OCI-LY1 (cell line): ENCODE measurements around the gene TENT4A.

Experiments
- H2AFZ ChIP-seq: fragments of 200-600 bp; sonication (generic), shearing (Covaris generic); 2 replicates; pipeline ENCODE4 v1.6.0; 2014; ENCODE audit warnings: antibody characterized with exemption, mild to moderate bottlenecking, low read length
- H3F3A ChIP-seq: fragments of 200-600 bp; sonication (generic), shearing (Covaris generic); 2 replicates; pipeline ENCODE4 v1.6.0; 2014; ENCODE audit warnings: mild to moderate bottlenecking, antibody characterized with exemption, low read length, moderate library complexity; ENCODE audit not compliant: insufficient read depth
- H3K27ac ChIP-seq: fragments of 200-600 bp; sonication (generic); 2 replicates; pipeline ENCODE4 v1.5.1; 2014; ENCODE audit warnings: low read length, mixed run types, mild to moderate bottlenecking, low read depth; ENCODE audit not compliant: poor library complexity, severe bottlenecking
- H3K27me3 ChIP-seq: fragments of 200-600 bp; sonication (generic); 2 replicates; pipeline ENCODE4 v1.6.0; 2014; ENCODE audit warnings: antibody characterized with exemption, mild to moderate bottlenecking, low read length, moderate library complexity; ENCODE audit not compliant: insufficient read depth
- H3K36me3 ChIP-seq: fragments of 200-600 bp; sonication (generic); 2 replicates; pipeline ENCODE4 v1.6.1; 2014; ENCODE audit warnings: mild to moderate bottlenecking, antibody characterized with exemption, low read length, moderate library complexity, mixed read lengths; ENCODE audit not compliant: insufficient read depth
- H3K4me1 ChIP-seq: fragments of 200-600 bp; sonication (generic); 2 replicates; pipeline ENCODE4 v1.5.1; 2014; ENCODE audit warnings: mild to moderate bottlenecking, low read length, moderate library complexity; ENCODE audit not compliant: insufficient read depth, severe bottlenecking
- H3K4me2 ChIP-seq: fragments of 200-600 bp; sonication (generic), shearing (Covaris generic); 2 replicates; pipeline ENCODE4 v1.6.1; 2014; ENCODE audit warnings: low read length
- H3K4me3 ChIP-seq: fragments of 200-600 bp; sonication (generic); 2 replicates; pipeline ENCODE4 v1.5.1; 2014; ENCODE audit warnings: low read length, low read depth, mild to moderate bottlenecking, mixed read lengths; ENCODE audit not compliant: poor library complexity, severe bottlenecking
- H3K79me2 ChIP-seq: fragments of 200-600 bp; shearing (Covaris generic); 2 replicates; pipeline ENCODE4 v1.6.1; 2016; ENCODE audit warnings: mixed run types, low read length, mixed read lengths; ENCODE audit not compliant: insufficient read depth
- H3K9ac ChIP-seq: fragments of 200-600 bp; sonication (generic), shearing (Covaris generic); 2 replicates; pipeline ENCODE4 v1.6.1; 2014; ENCODE audit warnings: mild to moderate bottlenecking, low read length, mixed read lengths
- H3K9me2 ChIP-seq: fragments of 200-600 bp; sonication (generic), shearing (Covaris generic); 2 replicates; pipeline ENCODE4 v1.6.1; 2014; ENCODE audit warnings: low read depth, mild to moderate bottlenecking, low read length, mixed read lengths
- H3K9me3 ChIP-seq: fragments of 200-600 bp; shearing (Covaris generic); 2 replicates; pipeline ENCODE4 v1.6.1; 2014; ENCODE audit warnings: low read length, mixed read lengths
- H4K20me1 ChIP-seq: fragments of 200-600 bp; sonication (generic), shearing (Covaris generic); 2 replicates; pipeline ENCODE4 v1.6.0; 2016; ENCODE audit warnings: mild to moderate bottlenecking, low read length; ENCODE audit not compliant: insufficient read depth
- CTCF ChIP-seq: fragments of 200-600 bp; sonication (generic), shearing (Covaris generic); IDR thresholded peaks from 2 replicates; pipeline ENCODE4 v1.5.1; 2017; ENCODE audit warnings: mild to moderate bottlenecking, antibody characterized with exemption, low read length, moderate library complexity, mixed read lengths
- EZH2 ChIP-seq: fragments of 200-600 bp; sonication (generic), shearing (Covaris generic); IDR thresholded peaks from 2 replicates; pipeline ENCODE4 v1.8.0; 2017; ENCODE audit warnings: borderline replicate concordance, mixed run types, mild to moderate bottlenecking, antibody characterized with exemption, low read length, moderate library complexity, mixed read lengths

TENT4A gene

GRCh38 chr5:6732634-6733410 is 19.6 kb downstream of the TENT4A start:
- peaks cover 51% of the 10 kb centered on the region for H3K79me2 ChIP-seq
- H4K20me1 ChIP-seq, result no peaks in the 10 kb centered on the region
- no peak overlapping the region for H3K4me3 ChIP-seq
- H3K9ac ChIP-seq, result no peak overlapping the region
- H3K36me3 ChIP-seq, result peaks cover 17% of the 10 kb centered on the region
- no peak for TF ChIP-seq CTCF
- no peak for TF ChIP-seq EZH2
- H3K9me2 ChIP-seq, result no peaks in the 10 kb centered on the region
- no peak overlapping the region for H3K27ac ChIP-seq
- H3K27me3 ChIP-seq, result no peaks in the 10 kb centered on the region
- H3K4me1 ChIP-seq, result peaks cover 60% of the 10 kb centered on the region
- no peaks in the 10 kb centered on the region for H3K9me3 ChIP-seq
- H3F3A ChIP-seq, result no peaks in the 10 kb centered on the region
- no peak overlapping the region for H3K4me2 ChIP-seq
- H2AFZ ChIP-seq, result no peak overlapping the region

DNA sequence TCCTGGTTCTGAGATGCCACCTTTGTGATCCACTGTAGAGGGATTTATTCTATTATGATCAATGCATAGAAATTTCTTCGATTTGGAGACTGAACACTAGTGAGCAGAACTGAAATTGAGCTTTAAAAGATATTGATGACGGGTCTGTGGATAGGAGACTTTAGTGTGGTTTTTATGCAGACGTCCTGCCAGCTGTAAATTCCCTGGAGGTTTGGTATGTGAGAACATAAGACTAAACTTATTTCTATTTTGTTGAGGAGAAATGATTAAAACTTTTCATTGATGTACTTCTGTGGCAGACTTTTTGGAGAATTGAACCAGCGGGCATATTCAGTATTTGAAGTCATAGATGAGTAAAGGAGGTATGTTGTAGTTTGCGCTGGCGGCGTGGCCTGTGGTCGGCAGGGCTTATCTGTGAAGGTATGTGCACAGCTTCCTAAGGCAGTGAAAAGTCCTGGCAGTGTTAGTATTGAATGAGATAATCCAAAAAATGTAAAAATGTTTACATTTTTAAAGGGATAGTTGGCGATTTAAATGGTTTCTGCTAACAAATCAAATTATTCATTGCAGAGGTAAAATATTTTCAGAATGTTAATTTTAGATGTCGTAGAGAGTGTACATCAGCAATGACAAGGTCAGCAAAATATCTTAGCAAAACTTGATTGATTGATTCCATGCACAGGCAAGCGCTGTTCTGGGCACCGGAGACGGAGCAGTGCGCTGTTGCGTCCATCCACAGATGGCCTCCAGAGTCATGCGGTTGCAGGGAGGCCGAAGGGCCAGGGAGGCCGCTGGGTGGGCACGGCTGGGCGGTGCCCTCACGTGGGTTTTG is 20.4 kb downstream of the TENT4A start:
- Histone ChIP-seq H3K36me3 (peaks cover 25% of the 10 kb centered on the region), H3K9me3 (no peaks in the 10 kb centered on the region), H4K20me1 (no peaks in the 10 kb centered on the region), H3K9ac (no peak overlapping the region), H3K9me2 (no peaks in the 10 kb centered on the region), H3K27ac (no peak overlapping the region), H3K4me1 (peaks cover 52% of the 10 kb centered on the region), H3K27me3 (no peaks in the 10 kb centered on the region), H2AFZ (no peak overlapping the region), H3K4me3 (no peak overlapping the region), H3F3A (no peaks in the 10 kb centered on the region), H3K79me2 (peaks cover 51% of the 10 kb centered on the region), H3K4me2 (no peak overlapping the region)
- TF ChIP-seq CTCF, result no peak
- TF ChIP-seq EZH2, result no peak

- H4K20me1 ChIP-seq, result no peaks in the 10 kb centered on the region
Measured at GRCh38 chr5:6734243-6734700, 21.0 kb downstream of the TENT4A start.

More at GRCh38 chr5:6734243-6734700, 21.0 kb downstream of the TENT4A start:
- H3K79me2 ChIP-seq, result peaks cover 51% of the 10 kb centered on the region
- no peaks in the 10 kb centered on the region for H3K9me2 ChIP-seq
- TF ChIP-seq CTCF (no peak), EZH2 (no peak)
- H2AFZ ChIP-seq, result no peak overlapping the region
- H3K4me3 ChIP-seq, result no peak overlapping the region
- H3K4me2 ChIP-seq, result no peak overlapping the region
- no peak overlapping the region for H3K9ac ChIP-seq
- H3K27ac ChIP-seq, result no peak overlapping the region
- no peaks in the 10 kb centered on the region for H3K27me3 ChIP-seq
- no peaks in the 10 kb centered on the region for H3K9me3 ChIP-seq
- no peaks in the 10 kb centered on the region for H3F3A ChIP-seq
- peaks cover 45% of the 10 kb centered on the region for H3K4me1 ChIP-seq
- H3K36me3 ChIP-seq, result peaks cover 32% of the 10 kb centered on the region
